HepG2 (cell line): ENCODE data around the gene HNRNPUL2. TPM values are rescaled to one million over a fixed set of nuclear protein-coding genes. Genes with fewer than 3 reads are reported as not detected.

Experiments used
- BCL6 ChIP-seq: IDR thresholded peaks from 2 replicates; pipeline ENCODE4 v1.6.1; 2016; ENCODE audit warnings: missing genetic modification reagents, missing compliant biosample characterization
- CBX5 ChIP-seq: sonication (generic); formaldehyde crosslinking; IDR thresholded peaks from 2 replicates; pipeline ENCODE4 v1.4.0; 2020; ENCODE audit warnings: missing genetic modification reagents, borderline replicate concordance
- FOXP1 ChIP-seq, 2 experiments: fragments of 450-650 bp in 1 of 2; IDR thresholded peaks; 2 replicates each; pipeline ENCODE4 v1.6.1; 2017 to 2018; ENCODE audit warnings: antibody characterized with exemption in 1 of 2
- HNRNPK ChIP-seq: fragments of 200-400 bp; formaldehyde crosslinking; IDR thresholded peaks from 2 replicates; pipeline ENCODE4 v1.6.1; 2018; ENCODE audit warnings: low read length, low read depth, moderate library complexity, mild to moderate bottlenecking; ENCODE audit not compliant: poor library complexity, severe bottlenecking
- KDM5B ChIP-seq: sonication (generic); formaldehyde crosslinking; IDR thresholded peaks from 2 replicates; pipeline ENCODE4 v1.4.0; 2020; ENCODE audit warnings: missing genetic modification reagents, mild to moderate bottlenecking, borderline replicate concordance
- NFIC ChIP-seq: IDR thresholded peaks from 2 replicates; pipeline ENCODE4 v1.6.1; 2012; ENCODE audit warnings: mild to moderate bottlenecking, low read length, inconsistent platforms
- SALL1 ChIP-seq: sonication (generic); formaldehyde crosslinking; IDR thresholded peaks from 2 replicates; pipeline ENCODE4 v1.8.0; 2022; ENCODE audit warnings: mild to moderate bottlenecking, missing genetic modification reagents
- SETDB1 ChIP-seq: sonication (generic); formaldehyde crosslinking; IDR thresholded peaks from 2 replicates; pipeline ENCODE4 v1.5.1; 2020; ENCODE audit warnings: missing genetic modification reagents, mild to moderate bottlenecking, borderline replicate concordance
- SRY ChIP-seq: sonication (generic); formaldehyde crosslinking; IDR thresholded peaks from 2 replicates; pipeline ENCODE4 v1.8.0; 2022; ENCODE audit warnings: mild to moderate bottlenecking, missing genetic modification reagents
- ZMAT3 ChIP-seq: sonication (generic); formaldehyde crosslinking; conservative IDR thresholded peaks from 2 replicates; pipeline ENCODE4 v1.7.0; 2021; ENCODE audit warnings: missing genetic modification reagents
- ZMYM2 ChIP-seq: sonication (generic); formaldehyde crosslinking; IDR thresholded peaks from 2 replicates; pipeline ENCODE4 v1.8.0; 2022; ENCODE audit warnings: mild to moderate bottlenecking, missing genetic modification reagents
- ZNF20 ChIP-seq: sonication (generic); formaldehyde crosslinking; IDR thresholded peaks from 2 replicates; pipeline ENCODE4 v1.4.0; 2020; ENCODE audit warnings: mild to moderate bottlenecking, moderate library complexity, missing genetic modification reagents
- polyA plus RNA-seq, 8 experiments: library from polyadenylated mRNA; depleted of rRNA in 3 of 8; stranded (reverse) in 7 of 8; unstranded in 1 of 8; fragments of >200 nt; fragmentation: Illumina TruSeq in 4 of 8; extraction: Trizol in 4 of 8; gene quantifications; 2 replicates each; pipeline versions ENCODE4 v1.2.1 to v1.2.3, GENCODE V29; 2011 to 2016; ENCODE audit warnings: low read depth in 4 of 8, missing spikeins in 1 of 8, mixed read lengths in 1 of 8; ENCODE audit not compliant: insufficient read depth in 1 of 8
- total RNA-seq, 5 experiments: library from RNA; depleted of rRNA; stranded (reverse); fragments of >200 nt; fragmentation: Illumina TruSeq; extraction: Trizol; gene quantifications; 2 replicates each; pipeline ENCODE4 v1.2.3, GENCODE V29; 2016; ENCODE audit warnings: low read depth in 1 of 5
- TF ChIP-seq, protein P1 (sequence below): sonication (generic); formaldehyde crosslinking; IDR thresholded peaks from 2 replicates; pipeline ENCODE4 v1.4.0; 2020; ENCODE audit warnings: missing genetic modification reagents, borderline replicate concordance
- TF ChIP-seq, protein P2 (sequence below): sonication (generic); formaldehyde crosslinking; IDR thresholded peaks from 2 replicates; pipeline ENCODE4 v1.5.0; 2020; ENCODE audit warnings: mild to moderate bottlenecking, missing genetic modification reagents, moderate library complexity
- TF ChIP-seq, protein P3 (sequence below), 2 experiments: sonication (generic) in 1 of 2; formaldehyde crosslinking in 1 of 2; IDR thresholded peaks; 2 replicates each; pipeline versions ENCODE4 v1.5.1 to v1.6.1; 2011 to 2020; ENCODE audit warnings: borderline replicate concordance in 1 of 2, low read depth in 1 of 2, low read length in 1 of 2, mild to moderate bottlenecking in 1 of 2, missing genetic modification reagents in 1 of 2, moderate library complexity in 1 of 2
- TF ChIP-seq, protein P4 (sequence below): sonication (generic); formaldehyde crosslinking; IDR thresholded peaks from 2 replicates; pipeline ENCODE4 v1.8.0; 2022; ENCODE audit warnings: low read depth, missing genetic modification reagents
- TF ChIP-seq, protein P5 (sequence below): sonication (generic); formaldehyde crosslinking; IDR thresholded peaks from 2 replicates; pipeline ENCODE4 v1.8.0; 2023; ENCODE audit warnings: mild to moderate bottlenecking, missing genetic modification reagents

HNRNPUL2 gene
- total and polyA plus RNA-seq, 2 of the 13 experiments (the other 11 are each of a cell fraction or from before 2014, with no cell fraction given) = 8.4 to 9.6 TPM

DNA sequence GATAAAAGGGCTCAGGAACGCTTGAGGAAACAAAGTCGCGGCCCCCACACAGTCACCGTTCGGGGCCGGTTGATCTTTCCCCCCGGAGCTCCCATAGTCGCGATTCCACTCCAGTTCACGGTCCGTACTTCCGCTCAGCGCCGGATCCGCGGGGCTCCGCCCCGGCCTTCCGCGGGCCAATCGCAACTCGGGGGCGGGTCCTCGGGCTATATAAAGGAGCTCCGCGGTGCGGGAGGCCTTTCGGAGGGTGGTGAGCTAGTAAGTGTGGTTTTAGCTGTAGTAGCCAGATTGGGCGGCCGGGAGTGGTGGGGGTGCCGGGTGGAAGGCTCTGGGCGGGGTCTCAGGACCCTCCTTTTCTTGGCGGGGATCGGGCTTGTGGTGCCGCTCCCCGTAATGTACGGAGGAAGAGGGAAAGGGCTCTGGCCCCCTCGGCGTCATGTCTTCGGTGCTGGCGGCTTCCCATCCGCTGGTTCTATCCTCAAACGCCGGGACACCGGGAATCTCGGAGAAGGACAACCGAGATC lies 62.1 kb downstream of the HNRNPUL2 start, which contains the start of the genes C11orf98 and CSKMT (continued):
- TF ChIP-seq HNRNPK (peak; percentile 74), SRY (CRISPR knock-in tag) (no peak; the same call in 1 of the 2 replicates), CBX5 (CRISPR knock-in tag) (peak; percentile 36; the same call in 1 of the 2 replicates), BCL6 (CRISPR knock-in tag) (0 out of 2 replicates have a peak, but pooled peaks have one; percentile 10), SALL1 (CRISPR knock-in tag) (peak; percentile 80), NFIC (peak; percentile 53; the same call in 1 of the 2 replicates), KDM5B (CRISPR knock-in tag) (peak; percentile 76; the same call in 1 of the 2 replicates), ZMAT3 (CRISPR knock-in tag) (peak; percentile 46), SETDB1 (CRISPR knock-in tag) (no peak), ZNF20 (peak; percentile 77; the same call in 1 of the 2 replicates), ZMYM2 (no peak), FOXP1 (IDR thresholded peaks at IDR 0.05) (no peak), FOXP1 (CRISPR knock-in tag; IDR thresholded peaks at IDR 0.05) (no peak)
- TF ChIP-seq, protein P1, sequence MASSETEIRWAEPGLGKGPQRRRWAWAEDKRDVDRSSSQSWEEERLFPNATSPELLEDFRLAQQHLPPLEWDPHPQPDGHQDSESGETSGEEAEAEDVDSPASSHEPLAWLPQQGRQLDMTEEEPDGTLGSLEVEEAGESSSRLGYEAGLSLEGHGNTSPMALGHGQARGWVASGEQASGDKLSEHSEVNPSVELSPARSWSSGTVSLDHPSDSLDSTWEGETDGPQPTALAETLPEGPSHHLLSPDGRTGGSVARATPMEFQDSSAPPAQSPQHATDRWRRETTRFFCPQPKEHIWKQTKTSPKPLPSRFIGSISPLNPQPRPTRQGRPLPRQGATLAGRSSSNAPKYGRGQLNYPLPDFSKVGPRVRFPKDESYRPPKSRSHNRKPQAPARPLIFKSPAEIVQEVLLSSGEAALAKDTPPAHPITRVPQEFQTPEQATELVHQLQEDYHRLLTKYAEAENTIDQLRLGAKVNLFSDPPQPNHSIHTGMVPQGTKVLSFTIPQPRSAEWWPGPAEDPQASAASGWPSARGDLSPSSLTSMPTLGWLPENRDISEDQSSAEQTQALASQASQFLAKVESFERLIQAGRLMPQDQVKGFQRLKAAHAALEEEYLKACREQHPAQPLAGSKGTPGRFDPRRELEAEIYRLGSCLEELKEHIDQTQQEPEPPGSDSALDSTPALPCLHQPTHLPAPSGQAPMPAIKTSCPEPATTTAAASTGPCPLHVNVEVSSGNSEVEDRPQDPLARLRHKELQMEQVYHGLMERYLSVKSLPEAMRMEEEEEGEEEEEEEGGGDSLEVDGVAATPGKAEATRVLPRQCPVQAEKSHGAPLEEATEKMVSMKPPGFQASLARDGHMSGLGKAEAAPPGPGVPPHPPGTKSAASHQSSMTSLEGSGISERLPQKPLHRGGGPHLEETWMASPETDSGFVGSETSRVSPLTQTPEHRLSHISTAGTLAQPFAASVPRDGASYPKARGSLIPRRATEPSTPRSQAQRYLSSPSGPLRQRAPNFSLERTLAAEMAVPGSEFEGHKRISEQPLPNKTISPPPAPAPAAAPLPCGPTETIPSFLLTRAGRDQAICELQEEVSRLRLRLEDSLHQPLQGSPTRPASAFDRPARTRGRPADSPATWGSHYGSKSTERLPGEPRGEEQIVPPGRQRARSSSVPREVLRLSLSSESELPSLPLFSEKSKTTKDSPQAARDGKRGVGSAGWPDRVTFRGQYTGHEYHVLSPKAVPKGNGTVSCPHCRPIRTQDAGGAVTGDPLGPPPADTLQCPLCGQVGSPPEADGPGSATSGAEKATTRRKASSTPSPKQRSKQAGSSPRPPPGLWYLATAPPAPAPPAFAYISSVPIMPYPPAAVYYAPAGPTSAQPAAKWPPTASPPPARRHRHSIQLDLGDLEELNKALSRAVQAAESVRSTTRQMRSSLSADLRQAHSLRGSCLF (CRISPR knock-in tag) = no peak
- TF ChIP-seq, protein P2, sequence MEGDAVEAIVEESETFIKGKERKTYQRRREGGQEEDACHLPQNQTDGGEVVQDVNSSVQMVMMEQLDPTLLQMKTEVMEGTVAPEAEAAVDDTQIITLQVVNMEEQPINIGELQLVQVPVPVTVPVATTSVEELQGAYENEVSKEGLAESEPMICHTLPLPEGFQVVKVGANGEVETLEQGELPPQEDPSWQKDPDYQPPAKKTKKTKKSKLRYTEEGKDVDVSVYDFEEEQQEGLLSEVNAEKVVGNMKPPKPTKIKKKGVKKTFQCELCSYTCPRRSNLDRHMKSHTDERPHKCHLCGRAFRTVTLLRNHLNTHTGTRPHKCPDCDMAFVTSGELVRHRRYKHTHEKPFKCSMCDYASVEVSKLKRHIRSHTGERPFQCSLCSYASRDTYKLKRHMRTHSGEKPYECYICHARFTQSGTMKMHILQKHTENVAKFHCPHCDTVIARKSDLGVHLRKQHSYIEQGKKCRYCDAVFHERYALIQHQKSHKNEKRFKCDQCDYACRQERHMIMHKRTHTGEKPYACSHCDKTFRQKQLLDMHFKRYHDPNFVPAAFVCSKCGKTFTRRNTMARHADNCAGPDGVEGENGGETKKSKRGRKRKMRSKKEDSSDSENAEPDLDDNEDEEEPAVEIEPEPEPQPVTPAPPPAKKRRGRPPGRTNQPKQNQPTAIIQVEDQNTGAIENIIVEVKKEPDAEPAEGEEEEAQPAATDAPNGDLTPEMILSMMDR (CRISPR knock-in tag) = no peak
- TF ChIP-seq, protein P3, sequence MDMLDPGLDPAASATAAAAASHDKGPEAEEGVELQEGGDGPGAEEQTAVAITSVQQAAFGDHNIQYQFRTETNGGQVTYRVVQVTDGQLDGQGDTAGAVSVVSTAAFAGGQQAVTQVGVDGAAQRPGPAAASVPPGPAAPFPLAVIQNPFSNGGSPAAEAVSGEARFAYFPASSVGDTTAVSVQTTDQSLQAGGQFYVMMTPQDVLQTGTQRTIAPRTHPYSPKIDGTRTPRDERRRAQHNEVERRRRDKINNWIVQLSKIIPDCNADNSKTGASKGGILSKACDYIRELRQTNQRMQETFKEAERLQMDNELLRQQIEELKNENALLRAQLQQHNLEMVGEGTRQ (IDR thresholded peaks at IDR 0.05; ENCODE audit: low read depth, low read length) = no peak
- TF ChIP-seq, protein P3 (CRISPR knock-in tag; IDR thresholded peaks at IDR 0.05; ENCODE audit: borderline replicate concordance) = no peak
- TF ChIP-seq, protein P4, sequence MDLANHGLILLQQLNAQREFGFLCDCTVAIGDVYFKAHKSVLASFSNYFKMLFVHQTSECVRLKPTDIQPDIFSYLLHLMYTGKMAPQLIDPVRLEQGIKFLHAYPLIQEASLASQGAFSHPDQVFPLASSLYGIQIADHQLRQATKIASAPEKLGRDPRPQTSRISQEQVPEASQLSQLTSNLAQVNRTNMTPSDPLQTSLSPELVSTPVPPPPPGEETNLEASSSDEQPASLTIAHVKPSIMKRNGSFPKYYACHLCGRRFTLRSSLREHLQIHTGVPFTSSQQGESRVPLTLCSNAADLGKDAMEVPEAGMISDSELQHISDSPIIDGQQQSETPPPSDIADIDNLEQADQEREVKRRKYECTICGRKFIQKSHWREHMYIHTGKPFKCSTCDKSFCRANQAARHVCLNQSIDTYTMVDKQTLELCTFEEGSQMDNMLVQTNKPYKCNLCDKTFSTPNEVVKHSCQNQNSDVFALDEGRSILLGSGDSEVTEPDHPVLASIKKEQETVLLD (CRISPR knock-in tag) = no peak
- TF ChIP-seq, protein P5, sequence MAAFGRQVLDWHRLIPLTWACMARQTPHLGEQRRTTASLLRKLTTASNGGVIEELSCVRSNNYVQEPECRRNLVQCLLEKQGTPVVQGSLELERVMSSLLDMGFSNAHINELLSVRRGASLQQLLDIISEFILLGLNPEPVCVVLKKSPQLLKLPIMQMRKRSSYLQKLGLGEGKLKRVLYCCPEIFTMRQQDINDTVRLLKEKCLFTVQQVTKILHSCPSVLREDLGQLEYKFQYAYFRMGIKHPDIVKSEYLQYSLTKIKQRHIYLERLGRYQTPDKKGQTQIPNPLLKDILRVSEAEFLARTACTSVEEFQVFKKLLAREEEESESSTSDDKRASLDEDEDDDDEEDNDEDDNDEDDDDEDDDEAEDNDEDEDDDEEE (CRISPR knock-in tag) = no peak
